Heart left ventricle (tissue), 13 donors: ENCODE results near the gene PRKAG2.

Experiments used
- CTCF ChIP-seq, 12 donors: fragments of 200-600 bp; sonication (generic) in 4 of 12; IDR thresholded peaks; one replicate each; pipeline versions ENCODE4 v1.5.0 to v1.8.0; 2018 to 2022; ENCODE audit warnings: antibody characterized with exemption in 12 of 12, mild to moderate bottlenecking in 5 of 12
- POLR2A ChIP-seq, 2 donors: fragments of 450-650 bp; IDR thresholded peaks; one replicate each; pipeline ENCODE4 v1.6.1; 2017; ENCODE audit warnings: antibody characterized with exemption in 2 of 2, mild to moderate bottlenecking in 2 of 2, moderate library complexity in 2 of 2
- donor health status: ischemic (EF 13 %, LVEDD 7.1; RV severe dilation, severe dysfunction).
- donor health status: DM: no; HTN: yes; CAD: no.
- donor health status: DM: no; HTN: no; CAD: no.
- donor health status: ischemic (EF 25% LVEDD 6.9; RV normal size, moderate dysfunction).
- donor health status: ischemic (EF 25% LVEDD 5.7; RV mildly dilated, moderate dysfunction).
- donor health status: ischemic (EF 35%, LVEDD 5.7; RV mildly dilated, moderate dysfunction).
- donor health status: nonischemic (EF 11% LVEDD 7.7; RV severe dilation, severe dysfunction).
- donor health status: DM: yes; HTN: yes; CAD: no.
- donor health status: PGD.
- donor health status: ischemic (EF 29% LVEDD 5.4; RV normal size, mild dysfunction).
- donor health status: nonischemic (EF 23%, LVEDD 6.1; RV moderate dilation, normal function).

GRCh38 chr7:151790095-151790829 lies 86.7 kb downstream of the PRKAG2 start:
- TF ChIP-seq POLR2A (IDR thresholded peaks at IDR 0.05) (no peak), CTCF (IDR thresholded peaks at IDR 0.05) (no peak)
